Endothelial cell of umbilical vein (primary cell): ENCODE data around the gene SMARCD3.

Experiments
- EZH2 ChIP-seq: IDR thresholded peaks from 2 replicates; pipeline ENCODE4 v1.6.1; 2012; ENCODE audit warnings: borderline replicate concordance, low read depth, mild to moderate bottlenecking, moderate library complexity, low read length, inconsistent platforms; ENCODE audit not compliant: severe bottlenecking
- FOS ChIP-seq: IDR thresholded peaks from 2 replicates; pipeline ENCODE4 v1.6.1; 2011; ENCODE audit warnings: mild to moderate bottlenecking, low read length, moderate library complexity, borderline replicate concordance; ENCODE audit not compliant: insufficient read depth
- JUN ChIP-seq: IDR thresholded peaks from 2 replicates; pipeline ENCODE4 v1.6.1; 2011; ENCODE audit warnings: borderline replicate concordance, low read depth; ENCODE audit not compliant: insufficient read length, insufficient read depth
- MYC ChIP-seq: IDR thresholded peaks from one replicate; pipeline ENCODE4 v1.6.1; 2011; ENCODE audit warnings: mild to moderate bottlenecking, low read depth, low read length
- POLR2A ChIP-seq: IDR thresholded peaks from 2 replicates; pipeline ENCODE4 v1.6.1; 2012; ENCODE audit warnings: low read depth, mild to moderate bottlenecking, control low read depth, low read length
- POLR2AphosphoS5 ChIP-seq: IDR thresholded peaks from 2 replicates; pipeline ENCODE4 v1.6.1; 2012; ENCODE audit warnings: low read depth, mild to moderate bottlenecking, control low read depth, low read length, moderate library complexity; ENCODE audit not compliant: insufficient read depth
- TF ChIP-seq, protein P1 (sequence below), 2 donors: IDR thresholded peaks; 1 replicate in 1 of 2; 2 replicates in 1 of 2; pipeline ENCODE4 v1.5.1; 2011; ENCODE audit warnings: low read length in 2 of 2, mild to moderate bottlenecking in 2 of 2, moderate library complexity in 2 of 2, control low read depth in 1 of 2, inconsistent platforms in 1 of 2, low read depth in 1 of 2; ENCODE audit not compliant: insufficient read depth in 1 of 2; ENCODE audit errors: extremely low read depth in 1 of 2
- TF ChIP-seq, protein P2 (sequence below): IDR thresholded peaks from 2 replicates; pipeline ENCODE4 v1.6.1; 2011; ENCODE audit not compliant: insufficient read depth, insufficient read length

DNA sequence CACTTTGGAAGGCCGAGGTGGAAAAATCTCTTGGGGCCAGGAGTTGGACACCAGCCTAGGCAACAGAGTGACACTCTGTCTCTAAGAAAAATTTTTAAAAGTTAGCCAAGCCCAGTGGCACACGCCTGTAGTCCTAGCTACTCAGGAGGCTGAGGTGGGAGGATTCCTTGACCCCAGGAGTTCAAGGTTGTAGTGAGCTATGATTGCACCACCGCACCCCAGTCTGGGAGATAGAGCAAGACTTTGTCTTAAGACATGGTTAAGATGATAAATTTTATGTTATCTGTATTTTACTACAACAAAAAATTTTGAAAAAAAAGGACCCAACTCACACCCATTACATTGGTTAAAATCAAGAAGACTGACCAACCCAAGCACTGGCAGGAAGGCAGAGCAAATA is 44.4 kb upstream of the SMARCD3 start:
- TF ChIP-seq, protein P1, sequence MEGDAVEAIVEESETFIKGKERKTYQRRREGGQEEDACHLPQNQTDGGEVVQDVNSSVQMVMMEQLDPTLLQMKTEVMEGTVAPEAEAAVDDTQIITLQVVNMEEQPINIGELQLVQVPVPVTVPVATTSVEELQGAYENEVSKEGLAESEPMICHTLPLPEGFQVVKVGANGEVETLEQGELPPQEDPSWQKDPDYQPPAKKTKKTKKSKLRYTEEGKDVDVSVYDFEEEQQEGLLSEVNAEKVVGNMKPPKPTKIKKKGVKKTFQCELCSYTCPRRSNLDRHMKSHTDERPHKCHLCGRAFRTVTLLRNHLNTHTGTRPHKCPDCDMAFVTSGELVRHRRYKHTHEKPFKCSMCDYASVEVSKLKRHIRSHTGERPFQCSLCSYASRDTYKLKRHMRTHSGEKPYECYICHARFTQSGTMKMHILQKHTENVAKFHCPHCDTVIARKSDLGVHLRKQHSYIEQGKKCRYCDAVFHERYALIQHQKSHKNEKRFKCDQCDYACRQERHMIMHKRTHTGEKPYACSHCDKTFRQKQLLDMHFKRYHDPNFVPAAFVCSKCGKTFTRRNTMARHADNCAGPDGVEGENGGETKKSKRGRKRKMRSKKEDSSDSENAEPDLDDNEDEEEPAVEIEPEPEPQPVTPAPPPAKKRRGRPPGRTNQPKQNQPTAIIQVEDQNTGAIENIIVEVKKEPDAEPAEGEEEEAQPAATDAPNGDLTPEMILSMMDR (IDR thresholded peaks at IDR 0.05; ENCODE audit: extremely low read depth in 1 of 2, insufficient read depth in 1 of 2, low read depth in 1 of 2, low read length in 2 of 2): no peak
- TF ChIP-seq EZH2 (no peak), POLR2A (no peak), FOS (no peak), JUN (no peak), POLR2AphosphoS5 (no peak), MYC (no peak)
- TF ChIP-seq, protein P2, sequence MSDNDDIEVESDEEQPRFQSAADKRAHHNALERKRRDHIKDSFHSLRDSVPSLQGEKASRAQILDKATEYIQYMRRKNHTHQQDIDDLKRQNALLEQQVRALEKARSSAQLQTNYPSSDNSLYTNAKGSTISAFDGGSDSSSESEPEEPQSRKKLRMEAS: no peak
